Ecto neural progenitor cell (in vitro differentiated cells): ENCODE data around the gene SQOR.
A peak's percentile ranks its signal among the peaks of the same experiment; 100 is the strongest.
"Not testable (repeated sequence)": the region's sequence is repeated elsewhere in the genome, so short reads cannot be mapped to it uniquely, and the experiment has no call there.

Source experiments
- DNase-seq: peaks from one replicate; pipeline ENCODE4 v3.0.0-alpha.2; 2018; ENCODE audit warnings: low spot score

The SQOR gene

GRCh38 chr15:45631776-45632175, 3.1 kb upstream of the SQOR start:
- no peak for DNase-seq

GRCh38 chr15:45635191-45635638, 386 bp downstream of the SQOR start:
- DNase-seq, result peak; percentile 66

GRCh38 chr15:45635763-45636292, 999 bp downstream of the SQOR start:
- no peak for DNase-seq

- no peak for DNase-seq
These were observed 2.3 kb downstream of the SQOR start for GRCh38 chr15:45637141-45637540.

- no peak for DNase-seq
These were observed 2.8 kb downstream of the SQOR start for GRCh38 chr15:45637552-45638033.

- DNase-seq, result no peak
These were observed 5.8 kb downstream of the SQOR start for GRCh38 chr15:45640616-45641015.

GRCh38 chr15:45641374-45641781, 6.5 kb downstream of the SQOR start:
- DNase-seq, result no peak

GRCh38 chr15:45641999-45642932, 7.4 kb downstream of the SQOR start:
- DNase-seq, result no peak

GRCh38 chr15:45644437-45644836, 9.6 kb downstream of the SQOR start:
- DNase-seq, result no peak

GRCh38 chr15:45645026-45645980, 10.5 kb downstream of the SQOR start:
- no peak for DNase-seq

GRCh38 chr15:45646220-45646619, 11.4 kb downstream of the SQOR start:
- no peak for DNase-seq

GRCh38 chr15:45647828-45648227, 13.0 kb downstream of the SQOR start:
- no peak for DNase-seq

- DNase-seq, result no peak
These were observed 13.8 kb downstream of the SQOR start for GRCh38 chr15:45648521-45649200.

- not testable (repeated sequence) for DNase-seq
These were observed 15.2 kb downstream of the SQOR start for GRCh38 chr15:45650007-45650406.

GRCh38 chr15:45650889-45651525, 16.2 kb downstream of the SQOR start:
- DNase-seq, result no peak

GRCh38 chr15:45653702-45654424, 19.0 kb downstream of the SQOR start:
- DNase-seq, result no peak

- no peak for DNase-seq
These were observed 19.9 kb downstream of the SQOR start for GRCh38 chr15:45654749-45655148.

- DNase-seq, result no peak
These were observed 22.4 kb downstream of the SQOR start for GRCh38 chr15:45657254-45657653.

GRCh38 chr15:45657764-45658545, 23.1 kb downstream of the SQOR start:
- no peak for DNase-seq
